Tibial nerve (tissue), 4 donors: ENCODE measurements around the gene PLA2G2F. TPM values are rescaled to one million over a fixed set of nuclear protein-coding genes. Genes with fewer than 3 reads are reported as not detected.
"Not testable (repeated sequence)": the region's sequence is repeated elsewhere in the genome, so short reads cannot be mapped to it uniquely, and the experiment has no call there.

Source experiments
- DNase-seq, 2 donors: peaks; one replicate each; pipeline ENCODE4 v3.0.0-alpha.2; 2019; ENCODE audit warnings: low spot score in 2 of 2
- H3K27ac ChIP-seq, 4 donors: fragments of 200-600 bp; sonication (generic) in 3 of 4; one replicate each; pipeline ENCODE4 v1.5.1; 2017 to 2019; ENCODE audit warnings: mild to moderate bottlenecking in 1 of 4
- H3K27me3 ChIP-seq, 2 donors: fragments of 200-600 bp; sonication (generic) in 1 of 2; one replicate each; pipeline versions ENCODE4 v1.5.1 to v1.6.0; 2017 to 2019
- H3K36me3 ChIP-seq, 3 donors: fragments of 200-600 bp; sonication (generic); one replicate each; pipeline ENCODE4 v1.5.1; 2018 to 2019
- H3K4me1 ChIP-seq, 4 donors: fragments of 200-600 bp; sonication (generic) in 3 of 4; one replicate each; pipeline ENCODE4 v1.5.1; 2017 to 2019
- H3K4me3 ChIP-seq, 4 donors: fragments of 200-600 bp; sonication (generic) in 3 of 4; one replicate each; pipeline ENCODE4 v1.5.1; 2017 to 2019; ENCODE audit warnings: mild to moderate bottlenecking in 1 of 4, moderate library complexity in 1 of 4
- H3K9me3 ChIP-seq, 4 donors: fragments of 200-600 bp; sonication (generic) in 3 of 4; one replicate each; pipeline ENCODE4 v1.5.1; 2017 to 2019
- CTCF ChIP-seq, 5 experiments: fragments of 200-600 bp in 3 of 5; fragments of 450-650 bp in 2 of 5; sonication (generic) in 3 of 5; IDR thresholded peaks; one replicate each; pipeline ENCODE4 v1.5.1; 2016 to 2019; ENCODE audit warnings: antibody characterized with exemption in 5 of 5, mild to moderate bottlenecking in 3 of 5, moderate library complexity in 2 of 5
- EP300 ChIP-seq, 2 donors: sonication (generic); formaldehyde crosslinking; IDR thresholded peaks; one replicate each; pipeline ENCODE4 v1.6.1; 2017; ENCODE audit warnings: antibody characterized with exemption in 2 of 2, mild to moderate bottlenecking in 1 of 2
- POLR2A ChIP-seq, 2 donors: fragments of 450-650 bp; IDR thresholded peaks; one replicate each; pipeline ENCODE4 v1.6.1; 2017; ENCODE audit warnings: antibody characterized with exemption in 2 of 2, mild to moderate bottlenecking in 2 of 2, moderate library complexity in 2 of 2
- WGBS, 2 donors: methylation state at CpG; one replicate each; pipeline ENCODE4 v1.1.5; 2018; 5-methylcytosine and 5-hydroxymethylcytosine counted together
- total RNA-seq, 4 donors: library from RNA; depleted of rRNA; stranded (reverse); fragments of >200 nt; gene quantifications; one replicate each; pipeline ENCODE4 v1.1.0, GENCODE V29; 2016

Gene PLA2G2F
- total RNA-seq, 4 donors from 2014 or later = not detected

- no peaks in the 10 kb centered on the region for H3K36me3 ChIP-seq
- 87 to 89% methylated on average over 10 of the region's 10 CpGs for WGBS, 2 donors
- H3K4me3 ChIP-seq = no peak overlapping the region
- H3K27me3 ChIP-seq = no peaks in the 10 kb centered on the region
- TF ChIP-seq EP300 (IDR thresholded peaks at IDR 0.05) (no peak), POLR2A (IDR thresholded peaks at IDR 0.05) (no peak), CTCF (IDR thresholded peaks at IDR 0.05) (no peak)
- H3K27ac ChIP-seq = no peak overlapping the region
- H3K9me3 ChIP-seq = peaks cover 0 to 19% (median 0%) of the 10 kb centered on the region in 4 donors
- no peak for DNase-seq
- no peaks in the 10 kb centered on the region for H3K4me1 ChIP-seq
Observed at GRCh38 chr1:20126806-20127440, 12.2 kb upstream of the PLA2G2F start.

- H3K36me3 ChIP-seq, H3K4me1 ChIP-seq, H3K27ac ChIP-seq, H3K27me3 ChIP-seq, H3K4me3 ChIP-seq, DNase-seq: not testable (repeated sequence)
- peaks cover 0 to 19% (median 0%) of the 10 kb centered on the region in 4 donors for H3K9me3 ChIP-seq
- 98% methylated on average over 3 of the region's 3 CpGs for WGBS, 2 donors
Observed at GRCh38 chr1:20130518-20130917, 8.6 kb upstream of the PLA2G2F start.

- Histone ChIP-seq H3K9me3 (peaks cover 0 to 5% (median 0%) of the 10 kb centered on the region in 4 donors), H3K36me3 (no peaks in the 10 kb centered on the region), H3K4me1 (no peaks in the 10 kb centered on the region), H3K4me3 (no peak overlapping the region), H3K27ac (no peak overlapping the region), H3K27me3 (no peaks in the 10 kb centered on the region)
- WGBS, 2 donors = 91% methylated on average over 3 of the region's 3 CpGs
- no peak for DNase-seq
- TF ChIP-seq POLR2A (IDR thresholded peaks at IDR 0.05) (no peak), EP300 (IDR thresholded peaks at IDR 0.05) (no peak), CTCF (IDR thresholded peaks at IDR 0.05) (no peak)
Observed at GRCh38 chr1:20134995-20135394, 4.1 kb upstream of the PLA2G2F start.

GRCh38 chr1:20136249-20136648, 2.9 kb upstream of the PLA2G2F start:
- Histone ChIP-seq H3K36me3 (no peaks in the 10 kb centered on the region), H3K4me1 (no peaks in the 10 kb centered on the region), H3K9me3 (no peaks in the 10 kb centered on the region), H3K27ac (no peak overlapping the region), H3K27me3 (no peaks in the 10 kb centered on the region), H3K4me3 (no peak overlapping the region)
- WGBS, 2 donors = 92 to 98% methylated on average over 3 of the region's 3 CpGs
- TF ChIP-seq POLR2A (IDR thresholded peaks at IDR 0.05) (no peak), CTCF (IDR thresholded peaks at IDR 0.05) (no peak), EP300 (IDR thresholded peaks at IDR 0.05) (no peak)
- no peak for DNase-seq

- DNase-seq = no peak
- no peak for TF ChIP-seq POLR2A (IDR thresholded peaks at IDR 0.05)
- no peak for TF ChIP-seq CTCF (IDR thresholded peaks at IDR 0.05)
- no peak for TF ChIP-seq EP300 (IDR thresholded peaks at IDR 0.05)
Observed at GRCh38 chr1:20137055-20137454, 2.1 kb upstream of the PLA2G2F start.

GRCh38 chr1:20137604-20138003, 1.5 kb upstream of the PLA2G2F start:
- Histone ChIP-seq H3K4me1 (no peaks in the 10 kb centered on the region), H3K4me3 (no peak overlapping the region), H3K9me3 (no peaks in the 10 kb centered on the region), H3K36me3 (no peaks in the 10 kb centered on the region), H3K27me3 (no peaks in the 10 kb centered on the region), H3K27ac (no peak overlapping the region)
- DNase-seq = no peak
- WGBS, 2 donors = 73 to 84% methylated on average over 1 of the region's 1 CpG
- TF ChIP-seq EP300 (IDR thresholded peaks at IDR 0.05) (no peak), CTCF (IDR thresholded peaks at IDR 0.05) (no peak), POLR2A (IDR thresholded peaks at IDR 0.05) (no peak)

More at GRCh38 chr1:20137055-20137454, 2.1 kb upstream of the PLA2G2F start:
- H3K9me3 ChIP-seq = no peaks in the 10 kb centered on the region
- no peak overlapping the region for H3K4me3 ChIP-seq
- H3K27ac ChIP-seq = no peak overlapping the region
- WGBS, 2 donors = 93 to 95% methylated on average over 4 of the region's 4 CpGs
- no peaks in the 10 kb centered on the region for H3K4me1 ChIP-seq
- H3K27me3 ChIP-seq = no peaks in the 10 kb centered on the region
- H3K36me3 ChIP-seq = no peaks in the 10 kb centered on the region
